Liver (tissue), 9 donors: Measurements from ENCODE around the gene PPARA. TPM values are rescaled to one million over a fixed set of nuclear protein-coding genes. Genes with fewer than 3 reads are reported as not detected.

ENCODE experiments used
- DNase-seq: peaks from one replicate; pipeline ENCODE4 v3.0.0-alpha.2; 2017; ENCODE audit warnings: low spot score
- H3K27ac ChIP-seq, 2 donors: one replicate each; pipeline ENCODE4 v1.7.0; 2013; ENCODE audit warnings: inconsistent platforms in 2 of 2, low read length in 2 of 2, control low read depth in 1 of 2, low read depth in 1 of 2, mild to moderate bottlenecking in 1 of 2
- H3K27me3 ChIP-seq, 4 donors: one replicate each; pipeline versions ENCODE4 v1.6.1 to v1.7.0; 2013; ENCODE audit warnings: low read length in 3 of 4, inconsistent platforms in 1 of 4, mild to moderate bottlenecking in 1 of 4, moderate library complexity in 1 of 4; ENCODE audit not compliant: control insufficient read depth in 4 of 4, insufficient read depth in 4 of 4
- H3K36me3 ChIP-seq, 4 donors: one replicate each; pipeline versions ENCODE4 v1.6.1 to v1.7.0; 2013; ENCODE audit warnings: low read length in 3 of 4, mild to moderate bottlenecking in 3 of 4, low read depth in 1 of 4, moderate library complexity in 1 of 4; ENCODE audit not compliant: control insufficient read depth in 4 of 4, insufficient read depth in 3 of 4
- H3K4me1 ChIP-seq, 4 donors: one replicate each; pipeline versions ENCODE4 v1.6.1 to v1.7.0; 2013; ENCODE audit warnings: low read length in 3 of 4, mild to moderate bottlenecking in 3 of 4, moderate library complexity in 1 of 4; ENCODE audit not compliant: control insufficient read depth in 4 of 4, insufficient read depth in 4 of 4
- H3K4me3 ChIP-seq, 3 donors: one replicate each; pipeline versions ENCODE4 v1.6.1 to v1.7.0; 2013; ENCODE audit warnings: low read length in 3 of 3, control low read depth in 1 of 3, low read depth in 1 of 3, mild to moderate bottlenecking in 1 of 3
- H3K9ac ChIP-seq, 2 donors: one replicate each; pipeline ENCODE4 v1.7.0; 2013; ENCODE audit warnings: low read length in 2 of 2, mild to moderate bottlenecking in 2 of 2, moderate library complexity in 2 of 2, control low read depth in 1 of 2, low read depth in 1 of 2
- H3K9me3 ChIP-seq, 4 donors: one replicate each; pipeline versions ENCODE4 v1.6.1 to v1.7.0; 2013; ENCODE audit warnings: low read length in 3 of 4; ENCODE audit not compliant: control insufficient read depth in 4 of 4
- EGR1 ChIP-seq, 2 donors: IDR thresholded peaks; 2 replicates each; pipeline ENCODE4 v1.6.1; 2016 to 2018; ENCODE audit warnings: antibody characterized with exemption in 2 of 2, low read depth in 2 of 2
- FOXA1 ChIP-seq: IDR thresholded peaks from 2 replicates; pipeline ENCODE4 v1.6.1; 2016; ENCODE audit warnings: antibody characterized with exemption
- FOXA2 ChIP-seq: IDR thresholded peaks from 2 replicates; pipeline ENCODE4 v1.6.1; 2016; ENCODE audit warnings: antibody characterized with exemption
- GABPA ChIP-seq, 2 donors: IDR thresholded peaks in 1 of 2; conservative IDR thresholded peaks in 1 of 2; 2 replicates each; pipeline ENCODE4 v1.6.1; 2016; ENCODE audit warnings: antibody characterized with exemption in 2 of 2, mild to moderate bottlenecking in 1 of 2, moderate library complexity in 1 of 2
- HNF4A ChIP-seq, 2 donors: conservative IDR thresholded peaks; 2 replicates each; pipeline ENCODE4 v1.6.1; 2016; ENCODE audit warnings: antibody characterized with exemption in 2 of 2, mild to moderate bottlenecking in 2 of 2
- HNF4G ChIP-seq: IDR thresholded peaks from 2 replicates; pipeline ENCODE4 v1.6.1; 2016; ENCODE audit warnings: antibody characterized with exemption
- JUND ChIP-seq, 2 donors: IDR thresholded peaks; 2 replicates each; pipeline ENCODE4 v1.6.1; 2016; ENCODE audit warnings: antibody characterized with exemption in 2 of 2
- NR2F2 ChIP-seq: IDR thresholded peaks from 2 replicates; pipeline ENCODE4 v1.6.1; 2016; ENCODE audit warnings: antibody characterized with exemption
- RAD21 ChIP-seq, 2 donors: IDR thresholded peaks; 2 replicates each; pipeline ENCODE4 v1.6.1; 2016; ENCODE audit warnings: antibody characterized with exemption in 2 of 2, mild to moderate bottlenecking in 2 of 2
- RXRA ChIP-seq, 2 donors: IDR thresholded peaks; 2 replicates each; pipeline ENCODE4 v1.6.1; 2017 to 2018; ENCODE audit warnings: antibody characterized with exemption in 2 of 2, mild to moderate bottlenecking in 1 of 2
- TAF1 ChIP-seq: conservative IDR thresholded peaks from 2 replicates; pipeline ENCODE4 v1.6.1; 2016; ENCODE audit warnings: antibody characterized with exemption, mild to moderate bottlenecking
- YY1 ChIP-seq: IDR thresholded peaks from 2 replicates; pipeline ENCODE4 v1.6.1; 2016; ENCODE audit warnings: antibody characterized with exemption, mild to moderate bottlenecking
- WGBS: extraction: QIAGEN DNeasy Blood & Tissue Kit; methylation state at CpG from one replicate; pipeline ENCODE4 v1.1.7; 2013; 5-methylcytosine and 5-hydroxymethylcytosine counted together
- polyA plus RNA-seq, 2 donors: library from polyadenylated mRNA; stranded (reverse) in 1 of 2; unstranded in 1 of 2; fragments of 200-250 nt in 1 of 2; fragments of >200 nt in 1 of 2; fragmentation: Nextera tagmentation in 1 of 2; extraction: Ambion mirVana in 1 of 2; gene quantifications; one replicate each; pipeline versions ENCODE4 v1.2.1 to v1.2.3, GENCODE V29; 2013 to 2015
- total RNA-seq, 2 donors: library from RNA; depleted of rRNA; stranded (reverse); fragments of >200 nt; gene quantifications; one replicate each; pipeline ENCODE4 v1.2.3, GENCODE V29; 2014
- TF ChIP-seq, protein P1 (sequence below): IDR thresholded peaks from 2 replicates; pipeline ENCODE4 v1.6.1; 2016; ENCODE audit warnings: antibody characterized with exemption
- TF ChIP-seq, protein P2 (sequence below): IDR thresholded peaks from 2 replicates; pipeline ENCODE4 v1.6.1; 2016; ENCODE audit warnings: antibody characterized with exemption
- TF ChIP-seq, protein P3 (sequence below): IDR thresholded peaks from 2 replicates; pipeline ENCODE4 v1.6.1; 2016; ENCODE audit warnings: antibody characterized with exemption, mild to moderate bottlenecking
- TF ChIP-seq, protein P4 (sequence below): fragments of 150-350 bp; IDR thresholded peaks from 2 replicates; pipeline ENCODE4 v1.5.1; 2017; ENCODE audit warnings: improper control_type of control experiment, low read depth, low read length; ENCODE audit not compliant: missing input control
- donor health status: healthy.
- donor health status: healthy.
- donor health status: healthy.
- donor health status: healthy.
- donor health status: healthy.

The PPARA gene
- total and polyA plus RNA-seq, 4 donors, result 31.2 to 78.8 (median 41.3) TPM

DNA sequence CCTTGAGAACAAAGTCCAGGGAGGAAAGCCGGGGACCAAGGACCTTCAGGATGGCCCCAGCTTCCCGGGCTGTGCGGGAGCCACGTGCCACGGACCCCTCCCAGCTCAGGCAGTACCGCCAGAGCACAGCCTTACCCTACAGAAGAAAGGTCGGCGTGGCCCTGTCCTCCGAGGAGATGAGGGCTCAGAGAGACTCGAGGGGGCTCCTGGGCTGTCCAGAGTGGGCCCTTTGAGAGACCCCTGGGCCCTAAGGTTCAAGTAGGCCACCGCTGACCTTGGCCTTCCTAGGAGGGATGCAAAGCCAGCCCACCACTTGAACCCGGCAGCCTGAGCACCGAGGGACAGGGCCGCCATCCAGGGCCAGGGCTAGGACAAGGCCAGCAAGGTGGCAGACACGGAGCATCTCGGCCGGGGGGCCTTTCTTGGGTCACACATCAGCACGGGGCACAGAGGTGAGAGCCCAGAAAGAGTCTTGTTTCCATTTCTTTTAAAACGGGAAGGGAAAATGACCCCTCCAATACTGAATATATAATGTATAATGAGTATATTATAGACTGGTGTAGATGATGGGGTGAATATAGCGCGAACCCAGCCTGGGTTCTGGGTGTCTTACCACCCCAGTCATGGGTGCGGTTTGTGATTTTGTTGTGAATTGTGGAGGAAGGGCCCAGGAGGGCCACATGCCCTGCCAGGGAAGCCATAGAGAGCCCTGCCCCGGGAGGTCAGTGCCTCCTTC lies 34.4 kb upstream of the PPARA start:
- no peaks in the 10 kb centered on the region for H3K9me3 ChIP-seq
- no peak for DNase-seq
- H3K27ac ChIP-seq, result peak overlapping the region; percentile 33 to 40
- peaks cover 0 to 35% (median 16%) of the 10 kb centered on the region in 4 donors for H3K4me1 ChIP-seq
- 56% methylated on average over 23 of the region's 23 CpGs for WGBS
- H3K4me3 ChIP-seq, result no peak overlapping the region
- H3K27me3 ChIP-seq, result no peaks in the 10 kb centered on the region
- TF ChIP-seq HNF4G (no peak), JUND (IDR thresholded peaks at IDR 0.05) (no peak), GABPA (IDR thresholded peaks at IDR 0.05 in 1 of 2, conservative IDR thresholded peaks at IDR 0.05 in 1 of 2) (no peak), EGR1 (IDR thresholded peaks at IDR 0.05; ENCODE audit: low read depth in 2 of 2) (no peak), FOXA2 (no peak), YY1 (no peak), NR2F2 (no peak), RAD21 (IDR thresholded peaks at IDR 0.05) (no peak), FOXA1 (no peak), RXRA (IDR thresholded peaks at IDR 0.05) (no peak), HNF4A (conservative IDR thresholded peaks at IDR 0.05) (no peak), TAF1 (no peak)
- TF ChIP-seq, protein P1, sequence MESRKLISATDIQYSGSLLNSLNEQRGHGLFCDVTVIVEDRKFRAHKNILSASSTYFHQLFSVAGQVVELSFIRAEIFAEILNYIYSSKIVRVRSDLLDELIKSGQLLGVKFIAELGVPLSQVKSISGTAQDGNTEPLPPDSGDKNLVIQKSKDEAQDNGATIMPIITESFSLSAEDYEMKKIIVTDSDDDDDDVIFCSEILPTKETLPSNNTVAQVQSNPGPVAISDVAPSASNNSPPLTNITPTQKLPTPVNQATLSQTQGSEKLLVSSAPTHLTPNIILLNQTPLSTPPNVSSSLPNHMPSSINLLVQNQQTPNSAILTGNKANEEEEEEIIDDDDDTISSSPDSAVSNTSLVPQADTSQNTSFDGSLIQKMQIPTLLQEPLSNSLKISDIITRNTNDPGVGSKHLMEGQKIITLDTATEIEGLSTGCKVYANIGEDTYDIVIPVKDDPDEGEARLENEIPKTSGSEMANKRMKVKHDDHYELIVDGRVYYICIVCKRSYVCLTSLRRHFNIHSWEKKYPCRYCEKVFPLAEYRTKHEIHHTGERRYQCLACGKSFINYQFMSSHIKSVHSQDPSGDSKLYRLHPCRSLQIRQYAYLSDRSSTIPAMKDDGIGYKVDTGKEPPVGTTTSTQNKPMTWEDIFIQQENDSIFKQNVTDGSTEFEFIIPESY, result no peak
- TF ChIP-seq, protein P2, sequence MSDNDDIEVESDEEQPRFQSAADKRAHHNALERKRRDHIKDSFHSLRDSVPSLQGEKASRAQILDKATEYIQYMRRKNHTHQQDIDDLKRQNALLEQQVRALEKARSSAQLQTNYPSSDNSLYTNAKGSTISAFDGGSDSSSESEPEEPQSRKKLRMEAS, result no peak
- TF ChIP-seq, protein P3, sequence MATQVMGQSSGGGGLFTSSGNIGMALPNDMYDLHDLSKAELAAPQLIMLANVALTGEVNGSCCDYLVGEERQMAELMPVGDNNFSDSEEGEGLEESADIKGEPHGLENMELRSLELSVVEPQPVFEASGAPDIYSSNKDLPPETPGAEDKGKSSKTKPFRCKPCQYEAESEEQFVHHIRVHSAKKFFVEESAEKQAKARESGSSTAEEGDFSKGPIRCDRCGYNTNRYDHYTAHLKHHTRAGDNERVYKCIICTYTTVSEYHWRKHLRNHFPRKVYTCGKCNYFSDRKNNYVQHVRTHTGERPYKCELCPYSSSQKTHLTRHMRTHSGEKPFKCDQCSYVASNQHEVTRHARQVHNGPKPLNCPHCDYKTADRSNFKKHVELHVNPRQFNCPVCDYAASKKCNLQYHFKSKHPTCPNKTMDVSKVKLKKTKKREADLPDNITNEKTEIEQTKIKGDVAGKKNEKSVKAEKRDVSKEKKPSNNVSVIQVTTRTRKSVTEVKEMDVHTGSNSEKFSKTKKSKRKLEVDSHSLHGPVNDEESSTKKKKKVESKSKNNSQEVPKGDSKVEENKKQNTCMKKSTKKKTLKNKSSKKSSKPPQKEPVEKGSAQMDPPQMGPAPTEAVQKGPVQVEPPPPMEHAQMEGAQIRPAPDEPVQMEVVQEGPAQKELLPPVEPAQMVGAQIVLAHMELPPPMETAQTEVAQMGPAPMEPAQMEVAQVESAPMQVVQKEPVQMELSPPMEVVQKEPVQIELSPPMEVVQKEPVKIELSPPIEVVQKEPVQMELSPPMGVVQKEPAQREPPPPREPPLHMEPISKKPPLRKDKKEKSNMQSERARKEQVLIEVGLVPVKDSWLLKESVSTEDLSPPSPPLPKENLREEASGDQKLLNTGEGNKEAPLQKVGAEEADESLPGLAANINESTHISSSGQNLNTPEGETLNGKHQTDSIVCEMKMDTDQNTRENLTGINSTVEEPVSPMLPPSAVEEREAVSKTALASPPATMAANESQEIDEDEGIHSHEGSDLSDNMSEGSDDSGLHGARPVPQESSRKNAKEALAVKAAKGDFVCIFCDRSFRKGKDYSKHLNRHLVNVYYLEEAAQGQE, result no peak
- TF ChIP-seq, protein P4, sequence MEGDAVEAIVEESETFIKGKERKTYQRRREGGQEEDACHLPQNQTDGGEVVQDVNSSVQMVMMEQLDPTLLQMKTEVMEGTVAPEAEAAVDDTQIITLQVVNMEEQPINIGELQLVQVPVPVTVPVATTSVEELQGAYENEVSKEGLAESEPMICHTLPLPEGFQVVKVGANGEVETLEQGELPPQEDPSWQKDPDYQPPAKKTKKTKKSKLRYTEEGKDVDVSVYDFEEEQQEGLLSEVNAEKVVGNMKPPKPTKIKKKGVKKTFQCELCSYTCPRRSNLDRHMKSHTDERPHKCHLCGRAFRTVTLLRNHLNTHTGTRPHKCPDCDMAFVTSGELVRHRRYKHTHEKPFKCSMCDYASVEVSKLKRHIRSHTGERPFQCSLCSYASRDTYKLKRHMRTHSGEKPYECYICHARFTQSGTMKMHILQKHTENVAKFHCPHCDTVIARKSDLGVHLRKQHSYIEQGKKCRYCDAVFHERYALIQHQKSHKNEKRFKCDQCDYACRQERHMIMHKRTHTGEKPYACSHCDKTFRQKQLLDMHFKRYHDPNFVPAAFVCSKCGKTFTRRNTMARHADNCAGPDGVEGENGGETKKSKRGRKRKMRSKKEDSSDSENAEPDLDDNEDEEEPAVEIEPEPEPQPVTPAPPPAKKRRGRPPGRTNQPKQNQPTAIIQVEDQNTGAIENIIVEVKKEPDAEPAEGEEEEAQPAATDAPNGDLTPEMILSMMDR, result no peak
- peaks cover 0 to 7% (median 0%) of the 10 kb centered on the region in 4 donors for H3K36me3 ChIP-seq
- no peak overlapping the region for H3K9ac ChIP-seq
